Adipose tissue (tissue), 3 donors: ENCODE data around the gene COL26A1. TPM values are rescaled to one million over a fixed set of nuclear protein-coding genes. Genes with fewer than 3 reads are reported as not detected.
"Not testable (repeated sequence)": the region's sequence is repeated elsewhere in the genome, so short reads cannot be mapped to it uniquely, and the experiment has no call there.

Experiments used
- H3K27ac ChIP-seq: one replicate; pipeline ENCODE4 v1.5.1; 2013; ENCODE audit warnings: low read depth, low read length
- WGBS, 3 donors: extraction: QIAGEN DNeasy Blood & Tissue Kit; methylation state at CpG; one replicate each; pipeline ENCODE4 v1.1.7; 2013; 5-methylcytosine and 5-hydroxymethylcytosine counted together
- polyA plus RNA-seq, 3 donors: library from polyadenylated mRNA; stranded (reverse); fragments of 200-250 nt; gene quantifications; one replicate each; pipeline ENCODE4 v1.2.3, GENCODE V29; 2013
- donor health status: healthy with polysubstance abuse.
- donor health status: Bipolar disorder and iron deficiency.
- donor health status: healthy.

Gene COL26A1
- polyA plus RNA-seq, 3 donors: 0.01 to 1.1 (median 0.11) TPM

GRCh38 chr7:101470668-101471487 is 108.2 kb downstream of the COL26A1 start:
- H3K27ac ChIP-seq: no peak overlapping the region
- 72 to 82% (median 79%) methylated on average over 9 of the region's 9 CpGs for WGBS, 3 donors

- 53 to 68% (median 66%) methylated on average over 5 of the region's 5 CpGs for whole genome bisulfite sequencing, 3 donors
- no peak overlapping the region for H3K27ac ChIP-seq
These were observed 111.5 kb downstream of the COL26A1 start for GRCh38 chr7:101474178-101474577.

- not testable (repeated sequence) for H3K27ac ChIP-seq
- 62 to 86% (median 79%) methylated on average over 2 of the region's 2 CpGs for WGBS, 3 donors
These were observed 113.0 kb downstream of the COL26A1 start for GRCh38 chr7:101475691-101476090.

GRCh38 chr7:101479217-101479616 is 116.5 kb downstream of the COL26A1 start:
- whole genome bisulfite sequencing, 3 donors: 86 to 94% (median 93%) methylated on average over 1 of the region's 1 CpG
- no peak overlapping the region for H3K27ac ChIP-seq

DNA sequence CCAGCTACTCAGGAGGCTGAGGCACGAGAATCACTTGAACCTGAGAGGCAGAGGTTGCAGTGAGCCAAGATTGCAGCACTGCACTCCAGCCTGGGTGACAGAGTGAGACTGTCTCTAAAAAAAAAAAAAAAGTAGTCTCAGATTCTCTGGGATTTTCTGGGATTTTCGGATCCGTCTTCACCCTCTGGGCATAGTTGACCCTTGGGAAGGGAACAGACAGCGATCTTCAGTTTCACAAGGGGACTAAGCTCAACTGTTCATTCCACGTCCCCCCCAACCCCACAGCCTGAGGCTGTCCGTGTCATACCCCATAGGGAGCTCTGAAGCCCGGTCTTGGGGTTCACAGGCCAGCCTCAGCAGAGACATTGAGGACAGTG is 123.4 kb downstream of the COL26A1 start:
- 70 to 86% (median 84%) methylated on average over 7 of the region's 7 CpGs for WGBS, 3 donors
- not testable (repeated sequence) for H3K27ac ChIP-seq

DNA sequence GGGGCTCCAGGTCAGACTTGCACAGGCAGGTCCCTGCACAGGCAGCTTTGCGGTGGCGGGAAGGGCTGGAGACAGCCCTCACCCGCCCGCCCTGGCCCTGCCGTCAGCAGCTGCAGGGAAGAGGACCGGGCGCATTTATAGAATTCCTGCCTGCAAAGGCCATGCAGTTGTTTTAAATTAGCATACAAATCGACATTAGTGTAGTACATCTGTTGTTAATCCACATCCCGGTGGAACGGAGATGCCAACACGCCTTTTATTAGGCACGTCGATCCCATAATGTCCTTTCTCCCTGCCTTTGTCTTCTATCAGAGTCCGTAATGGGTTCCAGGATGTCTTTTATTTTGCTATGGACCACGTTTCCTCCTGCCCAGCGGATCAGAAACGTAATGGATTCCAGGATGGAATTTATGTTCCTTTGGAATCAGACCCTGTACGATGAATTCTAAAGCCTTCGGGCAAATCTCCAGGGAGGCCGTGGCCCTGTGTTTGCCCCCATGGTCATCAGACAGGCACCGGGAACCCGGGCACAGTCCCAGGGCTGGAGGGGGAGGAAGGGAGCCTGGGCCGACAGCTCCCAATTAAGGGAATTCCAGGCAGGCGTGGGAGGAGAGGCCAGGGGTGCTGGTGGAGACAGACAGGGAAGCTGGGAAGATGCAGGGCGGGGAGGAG is 123.9 kb downstream of the COL26A1 start:
- WGBS, 3 donors: 44 to 61% (median 54%) methylated on average over 25 of the region's 25 CpGs
- no peak overlapping the region for H3K27ac ChIP-seq

DNA sequence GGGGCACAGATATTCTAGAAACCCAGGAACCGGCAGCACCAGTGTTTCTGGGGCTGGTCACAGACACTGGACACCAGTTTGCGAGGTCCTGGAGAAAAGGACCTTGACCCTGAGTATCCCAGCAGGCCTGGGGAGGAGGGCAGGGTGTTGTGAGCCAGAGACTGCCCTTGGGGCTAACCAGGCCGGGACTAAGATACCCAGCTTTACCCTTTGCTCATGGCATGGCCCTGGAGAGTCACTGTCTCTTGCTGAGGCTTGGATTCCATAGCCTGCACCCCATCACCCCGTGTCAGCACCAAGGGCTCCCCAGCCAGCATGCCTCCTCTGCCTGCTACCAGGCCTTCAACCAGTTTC is 124.4 kb downstream of the COL26A1 start:
- WGBS, 3 donors: 64 to 71% (median 66%) methylated on average over 4 of the region's 4 CpGs
- H3K27ac ChIP-seq: no peak overlapping the region

DNA sequence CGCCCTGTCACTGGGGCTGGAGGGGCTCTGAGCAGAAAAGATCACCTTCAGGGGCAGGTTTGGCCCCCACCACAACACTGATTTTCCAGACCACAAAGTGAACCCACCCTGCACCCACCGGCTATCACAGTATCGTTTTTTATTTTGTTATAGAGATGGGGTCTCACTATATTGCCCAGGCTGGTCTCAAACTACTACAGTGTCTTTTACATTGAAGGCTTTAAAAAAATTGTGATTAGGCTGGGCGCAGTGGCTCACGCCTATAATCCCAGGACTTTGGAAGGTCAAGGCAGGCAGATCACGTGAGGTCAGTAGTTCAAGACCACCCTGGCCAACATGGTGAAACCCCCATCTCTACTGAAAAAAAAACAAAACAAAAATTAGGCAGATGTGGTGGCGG is 125.1 kb downstream of the COL26A1 start:
- no peak overlapping the region for H3K27ac ChIP-seq
- 92 to 95% (median 93%) methylated on average over 7 of the region's 7 CpGs for WGBS, 3 donors

- no peak overlapping the region for H3K27ac ChIP-seq
These were observed 126.3 kb downstream of the COL26A1 start for GRCh38 chr7:101488826-101489572.

DNA sequence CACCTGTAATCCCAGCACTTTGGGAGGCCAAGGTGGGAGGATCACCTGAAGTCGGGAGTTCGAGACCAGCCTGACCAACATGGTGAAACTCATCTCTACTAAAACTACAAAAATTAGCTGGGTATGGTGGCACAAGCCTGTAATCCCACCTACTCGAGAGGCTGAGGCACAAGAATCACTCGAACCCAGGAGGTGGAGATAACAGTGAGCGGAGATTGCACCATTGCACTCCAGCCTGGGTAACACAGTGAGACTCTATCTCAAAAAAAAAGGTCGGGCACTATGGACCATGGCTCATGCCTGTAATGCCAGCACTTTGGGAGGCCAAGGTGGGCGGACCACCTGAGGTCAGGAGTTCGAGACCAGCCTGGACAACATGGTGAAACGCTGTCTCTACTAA is 127.8 kb downstream of the COL26A1 start:
- 84 to 92% (median 88%) methylated on average over 9 of the region's 9 CpGs for WGBS, 3 donors
- H3K27ac ChIP-seq: not testable (repeated sequence)

More at GRCh38 chr7:101488826-101489572, 126.3 kb downstream of the COL26A1 start:
- 23 to 49% (median 40%) methylated on average over 10 of the region's 10 CpGs for WGBS, 3 donors

DNA sequence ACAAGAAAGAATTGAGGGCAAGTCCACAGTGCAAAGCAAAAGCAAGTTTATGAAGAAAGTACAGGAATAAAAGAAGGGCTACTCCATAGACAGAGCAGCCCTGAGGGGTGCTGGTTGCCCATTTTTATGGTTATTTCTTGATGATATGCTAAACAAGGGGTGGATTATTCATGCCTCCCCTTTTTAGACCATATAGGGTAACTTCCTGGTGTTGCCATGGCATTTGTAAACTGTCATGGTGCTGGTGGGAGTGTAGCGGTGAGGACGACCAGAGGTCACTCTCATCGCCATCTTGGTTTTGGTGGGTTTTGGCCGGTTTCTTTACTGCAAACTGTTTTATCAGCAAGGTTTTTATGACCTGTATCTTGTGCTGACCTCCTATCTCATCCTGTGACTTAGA is 128.8 kb downstream of the COL26A1 start:
- 88 to 91% (median 90%) methylated on average over 4 of the region's 4 CpGs for WGBS, 3 donors
- not testable (repeated sequence) for H3K27ac ChIP-seq

GRCh38 chr7:101494602-101495329 is 132.1 kb downstream of the COL26A1 start:
- no peak overlapping the region for H3K27ac ChIP-seq
- 54 to 55% (median 55%) methylated on average over 15 of the region's 15 CpGs for WGBS, 3 donors

DNA sequence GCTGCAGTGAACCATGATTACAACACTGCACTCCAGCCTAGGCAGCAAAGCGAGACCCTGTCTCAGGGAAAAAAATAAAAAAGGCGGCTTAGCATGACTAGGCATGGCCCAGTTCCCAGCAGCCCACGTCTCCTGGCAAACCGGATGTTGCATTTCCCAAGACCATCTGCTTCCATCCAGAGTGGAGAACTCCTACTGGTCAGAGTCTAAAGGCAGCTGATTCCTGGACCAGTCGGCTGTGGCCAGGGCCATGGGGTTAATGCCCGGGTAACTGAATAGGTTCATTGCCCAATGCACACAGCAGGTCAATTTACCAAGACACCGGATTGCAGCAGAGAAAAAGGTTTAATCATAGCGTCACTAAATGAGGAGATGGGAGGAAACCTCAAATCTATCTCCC is 133.3 kb downstream of the COL26A1 start:
- H3K27ac ChIP-seq: no peak overlapping the region
- 75 to 84% (median 81%) methylated on average over 8 of the region's 8 CpGs for WGBS, 3 donors

DNA sequence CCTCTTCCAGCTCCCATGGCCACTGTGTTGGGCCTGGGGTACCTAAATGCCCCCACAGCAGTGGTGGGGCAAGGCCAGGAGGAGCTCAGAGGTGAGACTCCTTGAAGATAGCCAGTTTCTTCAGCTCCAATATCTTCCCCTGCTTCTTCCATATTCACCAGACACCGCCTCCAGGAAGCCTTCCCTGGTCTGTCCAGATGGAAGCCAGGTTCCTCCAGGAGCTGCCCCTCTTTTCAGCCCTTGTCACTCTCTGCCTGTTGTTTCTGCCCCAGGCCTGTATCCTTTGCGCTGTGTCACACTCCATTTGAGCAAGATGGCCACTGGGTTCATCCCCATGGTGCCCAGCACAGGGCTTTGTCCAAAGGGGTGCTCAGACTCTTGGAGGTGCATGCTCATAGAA is 138.7 kb downstream of the COL26A1 start:
- H3K27ac ChIP-seq: no peak overlapping the region
- 92 to 99% (median 97%) methylated on average over 2 of the region's 2 CpGs for WGBS, 3 donors

DNA sequence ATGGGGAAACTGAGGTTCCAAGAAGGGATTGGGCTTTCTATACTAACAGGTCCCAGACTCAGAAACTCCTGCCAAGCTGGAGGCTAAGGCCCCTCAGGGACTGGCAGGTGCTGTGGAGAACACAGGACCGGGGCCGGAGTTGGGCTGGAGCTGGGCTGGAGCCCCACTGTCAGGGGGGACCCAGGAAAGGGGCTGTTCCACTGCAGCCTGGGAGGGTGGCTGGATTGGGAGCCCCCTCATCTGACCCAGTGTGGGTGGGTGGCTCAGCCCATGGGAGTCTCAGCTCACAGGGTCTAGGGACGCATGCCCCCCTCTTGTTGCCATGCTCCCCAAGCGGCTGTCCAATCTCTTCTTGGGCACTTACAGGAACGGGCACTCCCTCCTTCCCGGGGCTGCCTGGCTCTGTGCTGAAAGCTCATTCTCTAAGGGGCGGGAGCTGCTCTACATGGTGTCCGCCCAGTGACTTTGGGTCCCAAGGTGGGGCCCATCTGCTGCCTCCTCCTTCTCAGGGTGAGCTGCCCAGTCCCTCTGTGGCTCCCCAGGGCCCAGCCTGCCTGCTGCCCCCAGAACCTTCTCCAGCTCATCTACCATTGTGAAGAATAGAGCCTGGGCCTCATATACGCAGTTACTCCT is 139.9 kb downstream of the COL26A1 start:
- H3K27ac ChIP-seq: no peak overlapping the region
- whole genome bisulfite sequencing, 3 donors: 82 to 87% (median 82%) methylated on average over 9 of the region's 9 CpGs

GRCh38 chr7:101505510-101505909 is 142.8 kb downstream of the COL26A1 start:
- not testable (repeated sequence) for H3K27ac ChIP-seq
- WGBS, 3 donors: 75 to 94% (median 90%) methylated on average over 7 of the region's 7 CpGs

- H3K27ac ChIP-seq: no peak overlapping the region
- WGBS, 3 donors: 52 to 77% (median 65%) methylated on average over 5 of the region's 5 CpGs
These were observed 143.9 kb downstream of the COL26A1 start for GRCh38 chr7:101506531-101506930.

DNA sequence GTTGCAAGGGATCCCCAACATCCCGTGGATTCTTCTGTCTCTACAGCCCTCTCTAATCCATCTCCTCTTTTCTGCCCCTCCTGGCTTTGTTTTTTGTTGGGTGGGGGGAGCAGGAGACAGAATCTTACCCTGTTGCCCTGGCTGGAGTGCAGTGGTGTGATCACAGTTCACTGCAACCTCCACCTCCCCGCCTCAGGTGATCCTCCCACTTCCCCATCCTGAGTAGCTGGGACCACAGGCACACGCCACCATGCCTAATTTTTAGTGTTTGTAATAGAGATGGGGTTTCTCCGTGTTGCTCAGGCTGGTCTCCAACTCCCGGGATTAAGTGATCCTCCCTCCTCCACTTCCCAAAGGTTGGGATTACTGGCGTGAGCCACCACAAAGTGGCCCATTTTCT is 144.7 kb downstream of the COL26A1 start:
- no peak overlapping the region for H3K27ac ChIP-seq
- 27 to 53% (median 34%) methylated on average over 6 of the region's 6 CpGs for WGBS, 3 donors
